IPS-NIHi7 (cell line): ENCODE results near the gene SLX9.
"Not testable (repeated sequence)": the region's sequence is repeated elsewhere in the genome, so short reads cannot be mapped to it uniquely, and the experiment has no call there.

Experiments used
- DNase-seq: peaks from one replicate; pipeline ENCODE4 v3.0.0; 2012; ENCODE audit warnings: mixed read lengths; ENCODE audit errors: extremely low spot score

SLX9 gene

DNA sequence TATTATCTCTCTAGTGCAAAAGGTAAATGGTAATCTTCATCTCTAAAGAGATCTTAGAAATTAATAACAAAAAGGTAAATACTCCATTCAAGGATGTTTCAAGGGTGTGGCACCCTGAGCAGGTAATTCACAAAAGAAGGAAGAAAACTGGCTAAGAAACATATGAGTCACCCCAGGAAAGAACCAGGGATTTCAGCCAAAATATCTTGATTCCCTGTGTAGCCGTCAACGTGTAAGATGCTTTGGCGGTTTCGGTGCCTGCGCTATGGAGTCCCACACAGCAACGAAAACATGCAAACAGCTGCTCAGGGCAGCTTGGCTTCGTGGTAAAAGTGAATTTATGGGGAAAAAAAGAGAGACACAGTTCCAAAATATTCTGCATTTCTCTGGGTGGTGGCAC lies 22.9 kb upstream of the SLX9 start:
- DNase-seq = no peak

DNA sequence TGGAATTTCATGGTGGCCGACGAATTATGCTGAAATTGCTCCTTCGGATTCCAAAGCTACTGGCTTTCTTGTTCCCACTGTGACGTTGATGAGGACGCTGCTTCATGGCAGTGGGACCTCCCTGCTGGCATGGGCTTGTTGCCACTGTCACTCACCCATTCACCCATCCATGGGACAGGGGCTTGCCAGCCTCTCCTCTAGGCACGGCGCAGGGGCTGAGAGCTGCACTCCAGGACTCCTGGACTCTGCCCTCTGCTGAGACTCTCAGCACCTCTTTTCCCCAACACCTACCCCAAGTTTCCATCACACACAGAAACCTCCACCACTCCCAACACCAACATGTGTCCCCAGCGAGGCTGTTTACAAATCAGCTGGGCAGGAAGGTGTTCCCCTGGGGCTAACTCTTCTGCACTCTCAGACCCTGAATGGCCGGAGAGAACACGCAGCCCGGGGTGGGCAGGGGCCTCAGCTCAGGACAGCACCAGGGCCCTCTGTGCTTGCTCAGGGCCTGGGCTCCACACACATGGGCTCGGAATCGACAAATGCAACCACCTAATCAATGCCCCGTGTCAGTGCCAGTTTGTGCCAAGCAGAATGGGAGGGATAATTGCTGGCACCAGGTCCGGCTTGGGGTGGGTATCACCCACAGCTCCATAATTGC lies 22.3 kb upstream of the SLX9 start:
- DNase-seq = no peak

DNA sequence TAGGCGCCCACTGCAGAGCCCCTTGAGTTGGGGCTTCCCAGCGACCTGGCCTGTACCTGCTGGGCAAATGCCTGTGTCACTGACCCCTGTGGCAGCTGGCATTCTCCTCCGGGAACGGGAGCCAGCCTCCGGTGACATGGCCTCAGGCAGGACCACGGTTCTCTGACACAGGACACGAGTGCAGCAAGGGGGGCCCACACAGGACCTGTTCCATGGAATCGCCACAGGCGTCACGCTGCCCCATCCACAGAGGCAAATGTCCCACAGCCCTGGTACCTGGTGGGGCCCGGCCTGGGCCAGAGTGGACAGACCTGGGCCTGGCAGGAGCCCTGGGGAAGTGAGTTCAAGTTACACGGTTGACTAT lies 21.7 kb upstream of the SLX9 start:
- DNase-seq = no peak

DNA sequence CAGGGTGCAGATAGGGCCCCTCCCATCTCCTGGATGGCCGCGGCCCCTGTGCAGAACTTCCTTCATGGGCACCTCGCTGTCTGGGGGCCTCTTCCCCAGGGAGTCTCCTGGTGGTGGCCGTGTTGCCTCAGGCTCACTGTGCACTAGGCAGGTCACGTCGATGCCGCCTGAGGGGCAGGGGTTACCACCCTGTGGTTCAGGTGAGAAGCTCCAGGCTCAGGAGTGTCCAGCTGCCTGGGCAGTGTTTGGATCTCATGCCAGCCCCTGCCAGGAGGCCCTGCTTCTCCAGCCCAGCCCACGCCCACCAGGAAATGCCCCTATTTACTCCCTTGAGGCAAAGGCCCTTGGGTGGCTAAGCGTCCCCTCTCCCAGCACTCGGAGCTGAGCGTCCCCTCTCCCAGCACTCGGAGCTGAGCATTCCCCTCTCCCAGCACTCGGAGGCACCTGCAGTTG lies 21.2 kb upstream of the SLX9 start:
- no peak for DNase-seq

DNA sequence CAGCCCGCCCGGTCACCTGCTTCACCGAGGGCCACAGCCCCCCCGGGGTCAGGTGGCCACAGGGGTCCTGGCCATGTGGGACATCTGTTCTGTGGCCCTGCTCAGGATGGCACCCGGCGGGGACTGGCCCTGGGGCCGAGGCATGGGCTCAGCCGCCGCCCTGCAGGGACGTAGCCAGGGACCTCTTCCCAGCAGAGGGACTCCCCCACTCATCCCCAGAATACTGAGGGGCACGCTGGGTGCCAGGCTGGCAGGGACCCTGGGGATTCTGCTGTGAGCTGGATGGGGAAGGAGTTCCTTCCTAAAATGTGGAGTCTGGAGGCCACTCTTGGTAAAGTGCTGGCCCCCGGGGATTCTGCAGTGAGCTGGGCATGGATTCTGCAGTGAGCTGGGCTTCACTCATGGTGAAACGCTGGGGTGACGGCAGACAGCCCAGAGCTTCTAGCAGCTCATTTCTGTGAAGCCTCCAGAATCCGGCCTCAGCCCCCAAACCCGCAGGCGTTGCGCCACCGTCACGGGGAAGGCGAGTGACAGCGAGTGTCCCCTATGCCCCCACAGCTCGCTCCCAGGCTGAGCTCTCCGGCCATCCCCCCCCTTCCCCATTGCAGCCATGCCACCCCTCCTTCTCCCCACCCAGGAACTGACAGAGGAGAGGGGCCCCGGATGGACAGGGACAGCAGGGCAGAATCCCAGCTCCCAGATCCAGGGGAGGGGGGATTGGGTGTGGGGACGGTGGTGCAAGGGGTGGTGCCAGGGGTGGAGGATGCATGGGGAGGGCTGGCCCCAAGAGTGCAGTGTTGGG lies 20.5 kb upstream of the SLX9 start:
- no peak for DNase-seq

DNA sequence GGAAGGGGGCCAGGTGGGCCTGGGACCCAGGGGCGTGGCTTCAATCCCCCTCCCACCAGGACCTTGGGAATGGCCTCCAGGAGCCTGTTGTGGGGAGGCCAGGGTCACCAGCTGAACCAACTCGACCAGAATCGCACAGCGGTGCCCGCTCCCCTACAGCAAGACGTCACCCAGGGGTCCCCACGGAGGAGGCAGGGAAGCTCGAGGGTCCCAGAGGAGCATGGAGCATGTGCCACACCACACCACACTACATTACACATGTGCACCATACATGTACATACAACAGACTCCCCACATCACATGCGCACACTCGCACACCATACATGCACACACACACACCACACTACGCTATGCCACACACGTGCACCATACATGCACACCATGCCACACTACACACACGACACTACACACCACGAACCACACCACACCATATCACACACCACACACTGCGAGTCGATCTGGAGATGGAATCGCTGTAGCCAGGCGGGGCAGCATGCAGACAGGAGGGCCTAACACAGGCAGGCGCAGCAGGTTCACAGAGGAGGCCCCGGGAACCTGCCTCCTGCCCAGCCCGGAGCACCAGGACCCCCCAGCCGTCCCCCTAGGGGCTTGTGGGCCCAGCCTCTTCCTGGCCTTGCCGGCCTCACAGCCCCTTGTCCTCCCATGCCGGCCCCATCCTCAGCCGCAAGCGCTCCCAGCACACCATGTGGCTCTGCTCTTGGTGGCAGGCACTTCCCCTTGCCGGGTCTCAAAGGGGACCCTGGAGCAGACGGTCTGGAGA lies 19.7 kb upstream of the SLX9 start:
- no peak for DNase-seq

DNA sequence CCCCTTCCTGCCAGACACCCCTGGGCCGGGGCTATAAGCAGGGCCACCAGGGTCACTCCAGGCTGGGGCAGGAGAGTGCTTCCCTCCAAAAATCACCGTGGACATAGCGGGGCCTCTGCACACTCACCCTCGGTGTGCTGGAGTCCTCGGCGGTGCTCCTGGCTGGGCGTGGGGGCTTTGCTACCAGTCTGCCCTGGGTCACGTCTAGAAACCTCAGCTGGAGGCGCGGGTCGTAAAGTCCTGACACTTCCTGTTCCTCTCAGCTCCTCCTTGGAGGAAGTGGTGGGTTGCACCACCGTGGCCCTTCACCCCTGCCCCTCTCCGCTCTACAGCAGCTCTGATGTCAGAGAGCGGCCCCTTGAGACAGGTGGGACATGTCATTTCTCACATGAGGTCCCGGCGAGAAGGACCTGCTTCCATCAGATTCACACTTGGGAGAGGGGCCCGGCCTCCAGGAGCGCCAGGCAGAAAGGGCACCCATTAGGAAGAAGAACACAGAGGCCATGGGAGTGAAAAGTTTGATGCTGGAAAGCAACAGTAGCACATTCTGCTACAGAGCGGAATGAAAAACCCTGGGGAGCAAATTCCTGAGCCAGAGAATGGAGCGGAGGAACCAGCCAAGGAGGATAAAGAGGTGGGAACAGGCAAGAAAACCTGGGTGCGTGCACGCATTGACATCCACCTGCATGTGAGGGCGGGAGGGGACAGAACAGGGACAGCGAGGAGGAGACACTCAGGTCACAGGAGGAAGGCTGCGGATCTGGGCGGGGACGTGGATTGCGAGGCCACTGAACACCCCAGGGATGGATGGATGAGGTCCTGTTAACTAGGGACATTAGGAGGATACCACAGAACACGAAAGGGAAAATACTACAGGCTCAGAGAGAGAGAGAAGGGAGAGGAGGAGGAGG lies 18.9 kb upstream of the SLX9 start, which contains the start of gene ITGB2:
Gene ITGB2 (minus strand): TSS at position 206 of the 911 bp plus-strand sequence. CDS start 10,117 bp downstream, outside the sequence.
- no peak for DNase-seq

DNA sequence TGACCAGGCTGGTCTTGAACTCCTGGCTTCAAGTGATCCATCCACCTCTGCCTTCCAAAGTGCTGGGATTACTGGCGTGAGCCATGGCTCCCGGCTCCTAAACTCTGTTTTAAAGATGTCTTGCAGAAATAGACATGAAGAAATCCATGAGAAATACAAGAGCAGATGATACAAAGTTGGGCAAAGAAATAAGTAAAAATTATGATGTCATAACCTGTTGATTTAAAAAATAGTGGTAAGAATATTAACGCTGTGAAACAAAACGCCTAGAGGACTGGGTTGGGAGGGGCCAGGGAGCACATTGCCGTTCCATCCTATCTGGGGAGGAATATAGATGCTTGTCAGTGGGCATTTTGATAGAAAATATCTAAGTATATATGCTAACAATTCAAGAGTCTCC lies 17.9 kb upstream of the SLX9 start:
- DNase-seq = no peak

DNA sequence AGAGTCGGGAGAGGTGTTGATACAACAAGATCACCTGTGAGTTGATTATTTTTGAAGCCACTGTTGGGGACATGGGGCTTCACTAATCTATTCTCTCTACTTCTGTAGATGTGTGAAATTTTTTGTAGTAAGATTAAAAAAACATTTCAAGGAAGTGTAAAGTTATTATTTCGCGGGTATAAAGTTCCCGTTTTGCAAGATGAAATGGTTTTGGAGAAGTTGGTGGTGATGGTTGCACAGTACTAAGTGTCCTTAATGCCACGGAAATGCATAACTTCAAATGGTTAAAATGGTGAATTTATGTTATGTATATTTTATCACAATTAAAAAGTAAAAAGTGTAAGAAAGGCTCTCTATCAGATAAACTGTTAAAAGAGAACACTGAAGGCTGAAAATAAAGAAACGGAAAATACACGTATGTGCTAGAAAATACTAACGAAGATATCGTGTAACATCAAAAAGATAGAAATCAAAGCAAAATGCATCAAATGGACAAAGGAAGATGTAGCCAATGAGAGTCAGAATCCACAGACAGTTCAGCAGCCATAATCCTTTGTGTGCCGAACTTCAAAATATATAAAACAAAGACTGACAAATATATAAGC lies 16.2 kb upstream of the SLX9 start:
- DNase-seq = no peak

DNA sequence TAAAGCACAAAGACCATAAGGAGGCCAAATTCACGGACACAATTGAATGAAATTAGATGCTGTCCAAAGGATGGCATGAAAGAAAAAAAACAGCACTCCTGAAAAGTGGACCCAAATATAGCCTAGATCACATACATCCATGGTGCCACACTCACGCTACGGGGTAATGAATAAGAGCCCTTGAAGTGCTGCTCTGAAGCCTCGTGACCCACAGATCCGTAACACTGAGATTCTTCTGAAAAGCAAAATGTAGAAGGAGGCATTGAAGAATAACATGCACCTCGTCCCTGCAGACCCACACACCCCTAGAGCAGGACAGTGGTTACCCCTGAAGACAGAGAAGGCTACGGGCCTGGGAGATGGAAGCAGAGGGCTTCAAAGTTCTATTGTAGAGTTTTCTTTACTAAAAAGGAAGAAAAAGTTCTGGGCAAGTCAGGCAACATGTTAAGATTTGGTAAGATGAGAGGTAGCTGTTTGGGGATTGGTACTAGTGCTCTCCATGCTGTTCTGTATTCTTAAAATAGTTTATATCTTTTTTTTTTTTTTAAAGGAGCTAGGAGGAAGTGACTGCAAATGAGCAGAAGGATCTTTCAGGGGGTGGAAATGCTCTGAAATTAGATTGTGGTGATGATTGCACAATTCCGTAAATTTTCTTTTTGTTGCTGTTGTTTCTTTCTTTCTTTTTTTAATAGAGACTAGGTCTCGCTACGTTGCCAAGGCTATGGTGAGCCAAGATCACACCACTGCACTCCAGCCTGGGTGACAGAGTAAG lies 15.0 kb upstream of the SLX9 start:
- DNase-seq = no peak

DNA sequence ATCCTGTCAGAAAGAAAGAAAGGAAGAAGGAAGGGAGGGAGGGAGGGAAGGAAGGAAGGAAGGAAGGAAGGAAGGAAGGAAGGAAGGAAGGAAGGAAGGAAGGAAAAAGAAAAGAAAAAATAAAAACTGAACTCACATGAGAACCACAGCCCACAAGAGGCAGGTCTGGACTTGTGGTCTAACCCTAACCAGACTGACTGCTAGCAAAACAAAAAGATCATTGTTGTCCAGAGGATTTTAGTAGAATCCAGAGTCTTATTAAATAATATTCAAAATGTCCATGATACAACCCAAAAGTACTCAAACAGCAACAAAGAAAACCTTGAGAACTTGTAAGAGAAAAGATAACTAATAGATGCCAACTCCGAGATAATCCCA lies 14.5 kb upstream of the SLX9 start:
- DNase-seq = no peak

DNA sequence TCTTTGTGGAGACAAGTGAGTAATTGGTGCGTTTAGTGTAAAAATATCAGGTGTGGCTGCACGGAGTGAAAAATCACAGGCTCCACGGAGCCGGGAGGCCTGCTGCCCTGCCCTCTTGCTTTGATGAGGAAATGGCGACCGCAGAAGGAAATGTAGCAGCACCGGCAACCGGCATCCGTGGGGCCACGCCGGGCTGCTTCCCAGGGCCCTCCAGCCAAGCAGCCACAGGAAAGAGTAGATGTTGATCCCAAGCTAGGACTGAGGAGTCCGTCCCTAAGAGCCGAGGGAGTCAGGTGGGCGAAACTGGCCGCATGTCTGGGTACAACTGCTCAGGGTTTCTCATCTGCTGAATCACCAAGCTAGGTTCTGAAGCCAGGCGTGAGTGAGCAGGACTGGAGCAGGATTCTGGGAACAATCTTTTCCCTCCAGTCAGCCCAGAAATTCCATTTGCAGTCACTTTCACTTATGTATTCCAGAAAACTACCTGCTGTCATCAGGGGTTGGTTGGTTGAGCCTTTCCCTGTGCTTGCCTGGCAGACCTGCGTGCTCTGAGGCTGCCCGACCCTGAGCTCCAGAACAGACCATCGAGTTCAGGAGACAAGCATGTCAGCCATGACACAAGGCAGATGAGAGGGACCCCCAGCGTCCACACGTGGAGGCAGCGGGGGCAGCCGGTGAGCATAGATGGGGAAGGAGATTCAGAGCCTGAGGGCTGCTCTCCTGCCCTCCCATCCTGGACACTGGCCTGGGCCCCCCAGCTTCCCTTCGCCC lies 13.3 kb upstream of the SLX9 start:
- DNase-seq = no peak

DNA sequence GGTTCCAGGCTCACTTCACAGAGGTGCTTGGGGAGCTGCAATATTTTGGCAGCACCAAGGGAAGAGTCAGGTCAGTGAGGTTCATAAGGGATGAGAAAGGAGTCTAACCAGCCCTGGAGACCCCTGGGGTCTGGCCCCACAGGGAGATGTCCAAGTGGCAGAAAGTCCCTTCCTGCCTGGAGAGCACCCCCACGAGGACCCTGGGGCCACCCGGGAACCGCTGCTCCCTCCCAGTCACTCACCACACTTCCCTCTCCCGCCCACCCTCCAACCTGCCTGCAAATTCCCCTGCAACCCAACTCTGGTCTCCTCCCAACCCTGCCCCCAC lies 12.6 kb upstream of the SLX9 start:
- DNase-seq = no peak

DNA sequence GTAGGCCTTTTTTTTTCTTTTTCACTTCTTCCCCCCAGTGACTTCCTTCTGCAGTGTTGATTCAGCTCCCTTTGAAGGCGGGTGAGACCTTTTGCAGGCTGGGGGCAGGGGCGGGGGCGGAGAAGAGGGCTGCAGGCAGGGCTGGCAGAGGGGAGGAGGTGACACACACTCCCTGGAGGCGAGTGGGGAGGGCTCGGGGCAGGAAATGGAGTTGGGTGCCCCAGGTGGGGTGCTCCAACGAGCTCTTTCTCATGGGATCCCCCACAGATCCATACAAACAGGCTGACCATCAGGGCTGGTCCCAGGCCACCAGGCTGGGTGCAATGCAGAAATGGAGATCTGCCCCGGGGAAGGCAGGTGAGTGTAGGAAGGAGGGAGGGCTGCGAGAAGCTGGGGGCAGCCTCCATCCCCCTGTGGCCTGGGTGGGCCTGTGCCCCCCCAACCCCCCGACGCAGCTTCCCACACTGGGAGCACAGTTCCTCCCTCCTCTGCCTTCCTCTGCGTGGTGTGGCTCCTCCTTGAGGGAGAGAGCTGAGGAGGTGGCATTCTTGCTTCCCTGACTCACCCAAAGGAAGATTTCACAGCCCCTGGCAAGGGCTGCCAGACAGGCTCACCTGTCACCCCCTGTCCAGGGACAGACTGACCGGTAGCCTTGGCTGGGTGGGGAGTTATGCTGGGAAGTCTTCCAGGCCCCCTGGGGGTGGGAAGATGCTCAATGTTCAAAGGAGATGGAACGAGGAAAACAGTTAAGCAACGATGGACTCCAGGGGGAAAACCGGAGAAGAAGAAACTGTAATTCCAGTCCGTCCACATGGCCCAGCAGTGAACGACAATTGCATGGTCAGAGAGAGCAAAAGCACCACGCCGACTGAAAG lies 12.0 kb upstream of the SLX9 start:
- DNase-seq = peak; percentile 73

DNA sequence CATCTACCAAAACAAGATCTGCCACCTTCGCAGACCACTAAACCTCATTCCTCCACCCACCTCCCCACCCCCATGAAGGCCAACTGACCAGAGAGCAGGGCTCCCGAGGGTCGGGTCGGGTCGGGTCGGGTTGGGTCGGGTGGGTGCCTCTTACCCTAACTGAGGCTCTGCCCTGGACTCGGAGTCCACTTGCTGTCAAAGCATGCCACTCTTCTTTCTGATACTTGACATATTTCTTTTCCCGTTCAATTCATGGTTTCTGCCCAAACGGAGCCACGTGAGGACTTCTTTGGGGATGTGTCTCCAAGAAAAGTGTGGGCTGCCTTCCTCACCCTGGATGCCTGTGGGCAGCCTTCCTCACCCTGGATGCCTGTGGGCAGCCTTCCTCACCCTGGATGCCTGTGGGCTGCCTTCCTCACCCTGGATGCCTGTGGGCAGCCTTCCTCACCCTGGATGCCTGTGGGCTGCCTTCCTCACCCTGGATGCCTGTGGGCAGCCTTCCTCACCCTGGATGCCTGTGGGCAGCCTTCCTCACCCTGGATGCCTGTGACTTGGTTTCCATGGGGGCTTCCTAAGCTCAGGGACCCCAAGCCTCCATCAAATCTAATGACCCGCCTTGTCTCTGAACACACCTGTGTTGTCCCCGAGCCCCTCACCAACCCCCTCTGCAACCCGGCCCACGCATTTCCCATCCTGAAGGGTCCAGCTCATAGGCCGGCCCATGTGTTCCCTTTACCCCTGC lies 11.2 kb upstream of the SLX9 start:
- DNase-seq = not testable (repeated sequence)

DNA sequence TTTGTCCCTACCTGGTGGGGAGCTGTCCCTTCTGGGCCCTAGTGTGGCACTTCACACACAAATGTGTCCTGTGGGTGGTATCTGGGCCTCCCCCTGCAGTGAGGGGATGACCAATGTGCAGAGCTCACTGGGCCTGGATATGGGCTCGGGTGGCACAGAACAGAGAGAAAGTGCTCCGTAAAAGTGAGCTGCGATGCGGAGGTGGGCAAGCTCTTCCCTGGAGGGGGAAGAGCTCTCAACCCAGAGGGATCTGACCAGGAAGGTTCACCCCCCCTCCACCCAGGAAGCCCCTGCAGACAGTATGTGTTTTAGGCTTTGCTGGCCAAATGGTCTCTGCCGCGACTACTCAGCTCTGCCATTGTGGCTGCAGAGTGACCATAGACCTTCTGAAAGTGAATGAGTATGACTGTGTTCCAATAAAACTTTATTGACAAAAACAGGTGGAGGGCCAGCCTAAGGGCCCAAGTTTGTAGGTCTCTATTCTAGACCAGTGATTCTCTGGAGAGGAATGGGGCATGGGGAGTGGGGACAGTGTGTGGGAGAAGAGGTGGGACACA lies 10.5 kb upstream of the SLX9 start:
- DNase-seq = no peak

DNA sequence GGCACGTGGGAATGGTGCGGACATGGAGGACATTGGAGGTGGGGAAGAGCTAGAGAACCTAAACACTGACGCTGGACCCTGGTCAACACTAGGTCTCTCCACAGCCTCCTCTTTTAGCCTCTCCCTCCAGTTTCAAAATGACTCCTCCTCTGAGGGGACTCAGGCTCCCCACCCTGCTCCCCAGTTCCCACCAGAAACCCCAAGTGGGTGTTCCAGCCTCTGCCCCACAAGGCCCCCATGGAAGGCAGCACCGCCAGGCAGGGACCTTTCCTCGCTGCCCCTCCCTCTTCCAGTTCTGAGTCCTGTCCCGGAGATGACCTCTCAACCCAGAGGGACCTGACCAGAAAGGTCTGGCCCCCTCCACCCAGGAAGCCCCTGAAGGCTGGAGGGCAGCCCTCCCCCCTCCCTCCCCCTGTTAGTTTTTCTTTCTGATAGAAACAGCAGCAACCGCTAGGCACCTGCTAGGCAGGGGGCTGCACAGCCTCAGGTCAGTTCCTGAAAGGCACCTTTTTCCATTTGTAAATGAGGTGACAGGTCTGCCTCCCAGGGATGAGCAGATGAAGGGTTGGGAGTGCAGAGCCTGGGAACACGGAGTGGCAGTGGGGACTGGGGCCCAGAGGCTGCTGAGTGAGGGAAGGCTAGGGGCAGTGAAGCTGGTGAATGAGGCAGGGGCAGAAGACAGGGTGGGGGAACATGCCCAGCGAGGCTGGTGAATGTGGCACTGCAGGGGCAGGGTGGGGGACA lies 9.9 kb upstream of the SLX9 start:
- DNase-seq = no peak
